GM19193 (cell line): Measurements from ENCODE around the gene TXK.

ENCODE experiments used
- POLR2A ChIP-seq: IDR thresholded peaks from 4 replicates; pipeline ENCODE4 v1.6.1; 2011; ENCODE audit not compliant: insufficient read depth, insufficient read length; ENCODE audit errors: extremely low read depth

The TXK gene

DNA sequence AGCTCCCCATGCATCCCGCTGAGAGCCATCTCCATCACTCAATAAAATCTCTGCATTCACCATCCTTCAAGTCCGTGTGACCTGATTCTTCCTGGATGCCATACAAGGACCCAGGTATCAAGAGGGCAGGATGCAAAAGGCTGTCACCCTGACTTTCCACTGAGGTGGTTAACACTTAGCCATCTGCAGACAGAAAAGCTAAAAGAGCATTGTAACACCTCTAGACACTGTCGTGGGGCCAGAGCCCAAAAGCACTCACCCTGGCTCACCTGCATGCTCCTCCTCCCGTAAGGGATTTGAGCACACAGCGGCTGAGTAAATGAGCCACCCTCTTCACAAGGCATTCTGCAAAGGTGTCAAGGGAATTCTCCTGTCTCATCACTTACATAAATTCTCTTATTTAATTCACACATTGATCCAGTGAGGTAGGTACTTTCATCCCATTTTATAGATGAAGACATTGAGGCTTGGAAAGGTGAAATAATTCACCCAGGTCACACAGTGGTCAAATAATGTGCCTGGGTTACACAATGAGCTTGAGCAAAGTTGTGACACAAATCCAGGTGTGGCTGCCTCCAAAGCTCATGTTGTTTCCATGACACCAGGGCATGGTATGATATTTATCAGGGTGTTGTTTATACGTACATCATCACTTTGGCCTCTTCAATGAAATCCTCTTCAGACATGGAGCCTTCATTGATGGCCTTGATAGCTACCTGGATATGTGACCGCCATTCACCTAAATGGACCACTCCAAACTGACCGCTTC is 48.0 kb downstream of the TXK start:
- TF ChIP-seq POLR2A, result no peak

DNA sequence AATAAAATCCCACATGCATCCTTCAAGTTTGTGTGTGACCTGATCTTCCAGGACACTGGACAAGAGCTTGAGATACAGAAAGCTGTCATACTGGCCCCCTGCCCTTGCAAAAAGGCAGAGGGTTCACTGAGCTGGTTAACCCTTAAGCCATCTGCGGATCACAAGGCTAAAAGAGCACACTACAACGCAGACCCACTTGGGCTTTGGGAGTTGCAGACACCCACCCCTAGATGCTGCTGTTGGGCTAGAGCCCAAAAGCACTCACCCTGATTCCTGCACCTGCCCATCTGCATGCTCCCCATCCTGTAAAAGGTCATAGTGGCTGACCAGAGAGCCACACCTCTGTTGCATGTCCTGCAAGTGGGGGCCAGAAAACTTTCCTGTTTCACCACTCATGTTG is 51.1 kb downstream of the TXK start:
- no peak for TF ChIP-seq POLR2A

DNA sequence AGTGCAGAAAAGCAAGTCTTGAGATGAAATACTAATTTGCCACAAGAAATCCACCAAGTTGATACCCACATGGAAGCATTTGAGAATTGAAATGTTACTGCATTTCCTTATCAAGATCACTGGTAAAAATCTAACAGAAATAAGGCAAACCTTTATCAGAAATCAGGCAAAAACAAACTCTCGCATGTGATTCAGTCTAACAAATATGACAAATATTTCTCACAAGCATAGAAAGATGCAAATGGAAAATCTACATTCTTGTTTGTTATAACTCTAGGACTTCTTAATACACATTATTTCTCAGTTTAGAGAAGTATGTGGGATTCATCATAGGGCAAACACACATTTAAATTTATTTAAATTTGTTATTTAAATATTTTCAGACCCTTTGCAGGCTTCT is 52.9 kb downstream of the TXK start:
- TF ChIP-seq POLR2A, result no peak

DNA sequence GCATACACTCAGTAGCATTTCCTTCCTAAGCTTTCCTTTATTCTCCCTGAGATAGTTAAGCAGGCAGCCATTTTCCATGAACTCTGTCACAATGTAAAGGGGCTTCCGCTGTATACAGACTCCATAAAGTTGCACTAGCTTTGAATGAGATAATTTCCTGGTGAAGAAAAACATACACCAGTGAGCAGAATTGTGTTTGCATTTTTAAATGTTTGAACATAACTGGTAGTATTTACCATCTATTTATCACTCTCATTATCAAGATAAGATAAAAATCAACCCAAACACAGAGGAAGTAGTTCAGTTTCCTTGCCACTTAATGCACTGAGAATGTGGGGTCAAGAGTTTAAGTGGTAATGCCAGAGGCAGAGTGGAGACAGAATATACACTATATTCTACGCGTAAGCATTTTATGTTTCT is 54.1 kb downstream of the TXK start:
- TF ChIP-seq POLR2A, result no peak

GRCh38 chr4:48078862-48079655 is 55.0 kb downstream of the TXK start:
- no peak for TF ChIP-seq POLR2A

GRCh38 chr4:48078425-48078824 is 55.6 kb downstream of the TXK start:
- no peak for TF ChIP-seq POLR2A

DNA sequence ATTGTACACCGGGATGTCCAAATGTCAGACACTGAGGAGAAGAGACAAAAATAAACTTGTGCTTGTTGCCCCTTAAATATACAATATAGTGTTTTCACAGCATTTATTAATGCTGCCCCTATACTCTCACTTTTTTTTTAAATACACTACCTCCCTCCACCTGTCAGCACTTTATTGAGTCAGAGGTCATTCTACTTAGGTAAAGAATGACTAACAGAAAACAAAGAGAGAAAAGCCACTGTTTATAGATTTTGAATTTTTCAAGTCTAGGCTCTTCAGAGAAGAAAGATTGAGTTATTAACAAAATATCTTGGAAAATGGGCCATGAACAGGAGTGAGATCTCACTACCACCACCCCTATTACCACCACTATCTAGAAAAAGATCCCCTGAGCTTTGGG is 59.4 kb downstream of the TXK start:
- TF ChIP-seq POLR2A, result no peak

GRCh38 chr4:48073567-48074103 is 60.4 kb downstream of the TXK start:
- TF ChIP-seq POLR2A, result no peak

DNA sequence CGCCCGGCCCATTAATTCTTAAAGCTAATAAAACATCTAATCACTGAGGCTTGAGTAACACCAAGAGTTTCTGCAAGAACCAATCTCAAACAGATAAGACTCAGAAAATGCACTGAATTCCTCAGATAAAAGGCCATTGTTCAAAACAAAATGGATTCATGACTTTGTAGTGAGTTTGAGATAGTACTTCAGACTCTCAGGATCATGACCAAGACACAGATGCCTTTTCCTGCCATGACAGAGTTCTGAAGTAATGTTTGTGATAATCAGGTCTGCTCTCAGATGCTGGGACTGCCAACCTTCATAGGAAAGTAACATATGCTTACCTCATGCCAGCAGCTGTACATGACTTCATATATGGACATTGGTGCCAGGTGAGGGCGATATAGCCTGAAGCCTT is 62.9 kb downstream of the TXK start:
- no peak for TF ChIP-seq POLR2A

GRCh38 chr4:48069026-48069425 is 65.0 kb downstream of the TXK start:
- no peak for TF ChIP-seq POLR2A

DNA sequence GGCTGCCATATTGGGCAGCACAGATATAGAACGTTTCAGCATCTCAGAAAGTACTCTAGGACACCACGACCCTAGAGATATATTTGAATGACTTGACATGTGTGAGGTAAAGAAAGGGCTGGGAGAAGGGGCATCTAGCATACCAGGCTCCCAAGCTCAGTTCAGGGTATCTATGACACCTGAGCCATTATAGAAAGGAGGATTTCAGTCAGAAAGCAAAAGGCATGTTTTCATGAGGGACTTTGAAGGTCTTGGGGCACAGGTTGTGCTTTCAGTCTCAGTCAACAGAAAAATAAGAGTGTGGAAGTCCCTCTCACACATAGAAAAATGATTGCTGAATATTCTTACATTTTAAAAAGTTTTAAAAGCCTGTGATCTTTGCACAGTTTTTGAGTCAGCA is 65.9 kb downstream of the TXK start:
- no peak for TF ChIP-seq POLR2A

GRCh38 chr4:48067536-48067935 is 66.5 kb downstream of the TXK start:
- no peak for TF ChIP-seq POLR2A

DNA sequence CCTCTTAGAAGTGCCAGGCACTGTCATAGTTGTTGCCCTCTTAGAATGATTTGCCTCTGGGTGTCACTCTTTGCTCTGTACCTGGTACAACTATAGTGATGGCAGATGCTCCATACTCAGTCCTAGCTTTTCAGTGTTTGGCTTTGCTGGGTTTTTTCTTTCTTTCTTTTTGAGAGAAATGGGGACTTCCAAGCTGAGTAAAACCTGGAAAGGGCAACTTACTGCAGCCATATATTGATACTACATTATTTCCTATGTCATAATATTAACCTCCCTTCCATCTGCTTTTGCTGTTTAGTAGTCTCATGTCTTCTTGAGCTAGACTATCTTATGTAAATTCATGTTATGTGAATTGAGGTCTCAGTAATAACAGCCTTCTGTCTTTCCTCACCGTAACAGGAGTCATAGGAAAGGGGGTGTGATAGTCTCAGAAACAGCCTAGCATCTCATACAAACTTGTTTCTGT is 68.4 kb downstream of the TXK start:
- TF ChIP-seq POLR2A, result no peak

DNA sequence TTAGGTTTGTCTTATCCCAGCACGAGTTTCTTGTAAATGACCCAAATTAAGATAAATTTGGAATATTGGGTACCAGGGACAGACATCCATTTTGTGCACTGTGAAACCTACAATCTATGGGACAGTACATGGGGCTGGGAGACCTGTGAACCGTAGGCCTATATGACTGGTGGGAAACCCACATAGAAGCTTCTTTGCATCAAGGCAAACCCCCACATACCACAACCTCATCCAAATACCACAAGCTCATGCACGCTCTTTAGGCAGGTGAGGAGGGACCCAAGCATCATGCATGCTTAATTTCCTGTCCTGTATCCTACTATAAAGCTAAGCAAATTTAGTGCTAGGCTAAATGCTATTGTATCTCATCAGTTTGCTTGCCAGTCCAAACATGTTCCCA is 69.7 kb downstream of the TXK start:
- TF ChIP-seq POLR2A, result no peak

GRCh38 chr4:48058617-48059530 is 75.2 kb downstream of the TXK start:
- TF ChIP-seq POLR2A, result no peak
